ENCODE data around the gene FAM114A1.
"Not testable (repeated sequence)": the region's sequence is repeated elsewhere in the genome, so short reads cannot be mapped to it uniquely, and the experiment has no call there.

FAM114A1 gene

GRCh38 chr4:38979511-38980230 is 112.1 kb downstream of the FAM114A1 start:
- DNase-seq, result no peak

- no peak for DNase-seq
Observed at GRCh38 chr4:38980903-38981676, 113.5 kb downstream of the FAM114A1 start.

- no peak for DNase-seq
Observed at GRCh38 chr4:38982361-38983095, 114.9 kb downstream of the FAM114A1 start.

GRCh38 chr4:38983291-38983690 is 115.7 kb downstream of the FAM114A1 start:
- no peak for DNase-seq

- no peak for DNase-seq
Observed at GRCh38 chr4:38983787-38984598, 116.4 kb downstream of the FAM114A1 start.

- no peak for DNase-seq
Observed at GRCh38 chr4:38985410-38986100, 117.9 kb downstream of the FAM114A1 start.

- DNase-seq, result no peak
Observed at GRCh38 chr4:38987491-38987890, 119.9 kb downstream of the FAM114A1 start.

- DNase-seq, result not testable (repeated sequence)
Observed at GRCh38 chr4:38988353-38988752, 120.7 kb downstream of the FAM114A1 start.

GRCh38 chr4:38989487-38989886 is 121.9 kb downstream of the FAM114A1 start:
- no peak for DNase-seq

GRCh38 chr4:38990241-38990640 is 122.6 kb downstream of the FAM114A1 start:
- DNase-seq, result no peak

- DNase-seq, result no peak
Observed at GRCh38 chr4:38993683-38994082, 126.1 kb downstream of the FAM114A1 start.

- DNase-seq, result no peak
Observed at GRCh38 chr4:38994135-38994534, 126.5 kb downstream of the FAM114A1 start.

All from stimulated activated naive CD4-positive, alpha-beta T cell treated with Interleukin-2 at 50 U/mL for 16 hours (primary cell).